Right lobe of liver (tissue), 6 donors: Measurements from ENCODE around the gene TMEM225B. TPM values are rescaled to one million over a fixed set of nuclear protein-coding genes. Genes with fewer than 3 reads are reported as not detected.

Experiments used
- ATAC-seq, 4 donors: fragments of 200-7000 bp; cut with Tn5 transposase; one replicate each; pipeline ENCODE4 v1.9.1; 2020; ENCODE audit warnings: mild to moderate bottlenecking in 4 of 4, moderate library complexity in 4 of 4
- DNase-seq, 3 donors: peaks; one replicate each; pipeline ENCODE4 v3.0.0-alpha.2; 2020
- H3K27ac ChIP-seq, 3 donors: fragments of 200-600 bp; one replicate each; pipeline ENCODE4 v1.8.0; 2022
- H3K27me3 ChIP-seq, 2 donors: fragments of 200-600 bp; one replicate each; pipeline ENCODE4 v1.8.0; 2022
- H3K36me3 ChIP-seq, 4 donors: fragments of 200-600 bp; sonication (generic) in 1 of 4; one replicate each; pipeline versions ENCODE4 v1.5.1 to v1.8.0; 2017 to 2022; ENCODE audit warnings: control low read depth in 1 of 4
- H3K4me1 ChIP-seq, 4 donors: fragments of 200-600 bp; sonication (generic) in 1 of 4; one replicate each; pipeline versions ENCODE4 v1.5.1 to v1.8.0; 2017 to 2022; ENCODE audit warnings: control low read depth in 1 of 4
- H3K4me3 ChIP-seq, 3 donors: fragments of 200-600 bp; one replicate each; pipeline ENCODE4 v1.8.0; 2022
- H3K9me3 ChIP-seq, 4 donors: fragments of 200-600 bp; sonication (generic) in 1 of 4; one replicate each; pipeline versions ENCODE4 v1.5.1 to v1.8.0; 2017 to 2022; ENCODE audit warnings: control low read depth in 1 of 4
- POLR2A ChIP-seq: fragments of 450-650 bp; IDR thresholded peaks from one replicate; pipeline ENCODE4 v1.6.1; 2017; ENCODE audit warnings: antibody characterized with exemption, mild to moderate bottlenecking
- WGBS: methylation state at CpG from one replicate; pipeline ENCODE4 v1.1.6; 2018; ENCODE audit warnings: low coverage, low lambda C conversion rate; ENCODE audit not compliant: insufficient coverage; ENCODE audit errors: missing lambda C conversion rate; 5-methylcytosine and 5-hydroxymethylcytosine counted together
- intact Hi-C, 2 donors: fragments of 100-400 bp; cut with DNase I; formaldehyde crosslinking; loops; one replicate each; pipeline versions ENCODE4 v1.11.2 to v1.14.1; 2022
- total RNA-seq, 6 experiments: library from RNA; depleted of rRNA in 2 of 6; stranded (reverse); fragments of >200 nt in 2 of 6; fragmentation: NEBNext Ultra II Directional in 3 of 6; extraction: Animal tissue kit (Norgen Biotek cat#: 25700) in 3 of 6; gene quantifications; one replicate each; pipeline versions ENCODE4 v1.1.0 to v1.2.4, GENCODE V29; 2016 to 2023
- TF ChIP-seq, protein P1 (sequence below), 4 donors: fragments of 200-600 bp in 3 of 4; fragments of 450-650 bp in 1 of 4; IDR thresholded peaks; one replicate each; pipeline versions ENCODE4 v1.5.1 to v1.8.0; 2016 to 2022; ENCODE audit warnings: antibody characterized with exemption in 4 of 4, mild to moderate bottlenecking in 2 of 4
- donor health status: DM: no; HTN: yes; CAD: no.
- donor health status: DM: no; HTN: no; CAD: no.
- donor health status: DM: no; HTN: no; CAD: no.
- donor health status: DM: no; HTN: yes; CAD: no.
- donor health status: DM: no; HTN: yes; CAD: no.

The TMEM225B gene
- total RNA-seq, 6 experiments from 2014 or later, result 0.25 to 1.4 (median 0.29) TPM; not detected in 2

DNA sequence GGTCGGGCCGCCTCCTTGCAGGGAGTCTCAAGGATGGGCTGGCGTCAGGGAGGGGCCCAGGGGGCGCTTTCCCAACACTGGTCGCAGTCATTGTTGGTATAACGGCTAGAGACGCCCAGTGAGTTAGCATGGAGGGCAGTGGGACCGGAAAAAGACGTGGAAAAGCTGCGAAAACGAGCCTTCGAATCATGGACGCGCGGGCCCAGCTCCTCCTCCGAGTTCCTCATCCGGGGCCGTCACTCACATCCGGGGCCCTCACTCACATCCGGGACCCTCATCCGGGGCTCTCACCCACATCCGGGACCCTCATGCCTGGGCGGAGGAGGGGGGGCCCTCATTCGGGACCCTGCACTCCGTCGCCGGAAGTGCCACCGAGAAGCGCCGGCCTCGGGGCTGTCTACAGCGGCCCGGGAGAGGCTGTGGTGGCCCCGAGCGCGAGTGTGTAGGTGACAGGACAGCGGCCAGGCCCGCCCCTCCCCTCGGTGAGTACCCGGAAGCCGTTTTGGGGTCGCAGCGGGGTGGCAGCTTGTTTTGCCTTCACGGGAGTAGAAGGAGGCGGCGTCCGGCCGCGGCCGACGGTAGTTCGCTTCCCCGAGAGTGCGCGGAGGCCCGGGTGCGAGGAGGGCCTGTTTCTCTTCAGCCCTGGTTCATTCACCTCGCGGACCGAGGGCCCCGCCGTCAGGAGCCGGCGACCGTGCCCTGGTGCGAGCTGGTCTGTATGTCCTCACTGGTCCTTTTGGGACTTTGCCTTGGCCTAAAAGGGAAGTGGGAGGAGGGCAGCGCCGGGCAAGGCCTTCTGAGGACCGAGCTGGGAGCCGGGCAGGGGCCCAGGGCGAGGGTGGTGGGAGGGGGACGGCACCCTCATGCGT is 39.5 kb upstream of the TMEM225B start, which contains the start of gene ZNF655:
Gene ZNF655, plus strand, starts transcription at position 337 of the 869 bp plus-strand sequence. CDS start 1,918 bp downstream, outside the sequence.
- 0% methylated on average over 10 of the region's 73 CpGs for WGBS
- intact Hi-C loops, result no loop called here
- Histone ChIP-seq H3K27ac (peak within 1 kb of the TSS; percentile 92 to 99 (median 92)), H3K9me3 (no peaks in the 10 kb centered on the region), H3K27me3 (no peaks in the 10 kb centered on the region), H3K36me3 (peaks cover 8 to 32% (median 19%) of the 10 kb centered on the region in 4 donors), H3K4me3 (peak within 1 kb of the TSS; percentile 95 to 97 (median 97)), H3K4me1 (peaks cover 0 to 18% (median 8%) of the 10 kb centered on the region in 4 donors)
- TF ChIP-seq, protein P1, sequence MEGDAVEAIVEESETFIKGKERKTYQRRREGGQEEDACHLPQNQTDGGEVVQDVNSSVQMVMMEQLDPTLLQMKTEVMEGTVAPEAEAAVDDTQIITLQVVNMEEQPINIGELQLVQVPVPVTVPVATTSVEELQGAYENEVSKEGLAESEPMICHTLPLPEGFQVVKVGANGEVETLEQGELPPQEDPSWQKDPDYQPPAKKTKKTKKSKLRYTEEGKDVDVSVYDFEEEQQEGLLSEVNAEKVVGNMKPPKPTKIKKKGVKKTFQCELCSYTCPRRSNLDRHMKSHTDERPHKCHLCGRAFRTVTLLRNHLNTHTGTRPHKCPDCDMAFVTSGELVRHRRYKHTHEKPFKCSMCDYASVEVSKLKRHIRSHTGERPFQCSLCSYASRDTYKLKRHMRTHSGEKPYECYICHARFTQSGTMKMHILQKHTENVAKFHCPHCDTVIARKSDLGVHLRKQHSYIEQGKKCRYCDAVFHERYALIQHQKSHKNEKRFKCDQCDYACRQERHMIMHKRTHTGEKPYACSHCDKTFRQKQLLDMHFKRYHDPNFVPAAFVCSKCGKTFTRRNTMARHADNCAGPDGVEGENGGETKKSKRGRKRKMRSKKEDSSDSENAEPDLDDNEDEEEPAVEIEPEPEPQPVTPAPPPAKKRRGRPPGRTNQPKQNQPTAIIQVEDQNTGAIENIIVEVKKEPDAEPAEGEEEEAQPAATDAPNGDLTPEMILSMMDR (IDR thresholded peaks at IDR 0.05), result no peak
- TF ChIP-seq POLR2A, result peak; percentile 78
- peak; percentile 85 to 93 (median 90) for ATAC-seq
- peak; percentile 85 to 87 (median 87) for DNase-seq

DNA sequence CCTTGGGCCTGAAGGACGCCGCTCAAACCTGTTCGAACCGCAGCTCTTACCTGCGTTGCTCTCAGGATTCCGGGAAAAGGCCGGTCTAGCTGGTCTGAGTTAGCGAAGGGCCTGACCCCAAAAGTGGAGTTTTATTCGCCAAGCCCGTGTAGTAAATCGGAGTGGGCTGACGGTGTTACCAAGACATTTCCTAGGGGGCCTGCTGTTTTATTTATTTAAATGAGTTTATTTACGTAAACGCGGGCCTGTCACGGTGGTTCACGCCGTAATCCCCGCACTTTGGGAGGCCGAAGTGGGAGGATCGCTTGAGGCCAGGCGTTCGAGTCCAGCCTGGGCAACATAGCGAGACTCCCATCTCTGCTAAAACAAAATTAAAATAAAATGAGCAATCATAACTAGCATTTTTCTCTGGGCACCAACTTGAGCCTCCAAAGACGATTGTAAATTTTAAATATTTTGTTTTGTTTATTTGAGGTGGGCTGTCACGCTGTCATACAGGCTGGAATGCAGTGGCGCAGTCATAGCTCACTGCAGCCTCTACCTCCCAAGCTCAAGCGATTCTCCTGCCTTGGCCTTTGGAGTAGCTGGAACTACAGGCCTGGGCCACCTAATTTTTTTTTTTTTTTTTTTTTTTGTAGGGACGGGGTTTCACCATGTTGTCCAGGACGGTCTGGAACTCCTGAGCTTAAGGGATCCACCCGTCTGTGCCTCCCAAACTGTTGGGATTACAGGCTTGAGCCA is 38.7 kb upstream of the TMEM225B start:
- TF ChIP-seq, protein P1 (IDR thresholded peaks at IDR 0.05), result no peak
- TF ChIP-seq POLR2A, result no peak
- DNase-seq, result no peak
- Histone ChIP-seq H3K9me3 (no peaks in the 10 kb centered on the region), H3K4me1 (peaks cover 0 to 18% (median 8%) of the 10 kb centered on the region in 4 donors), H3K4me3 (peak overlapping the region; percentile 95 to 97 (median 97)), H3K27me3 (no peaks in the 10 kb centered on the region), H3K36me3 (peaks cover 12 to 39% (median 23%) of the 10 kb centered on the region in 4 donors), H3K27ac (peak overlapping the region; percentile 92 to 99 (median 92))
- WGBS, result 22% methylated on average over 22 of the region's 31 CpGs
- intact Hi-C loops, result no loop called here
- no peak for ATAC-seq

DNA sequence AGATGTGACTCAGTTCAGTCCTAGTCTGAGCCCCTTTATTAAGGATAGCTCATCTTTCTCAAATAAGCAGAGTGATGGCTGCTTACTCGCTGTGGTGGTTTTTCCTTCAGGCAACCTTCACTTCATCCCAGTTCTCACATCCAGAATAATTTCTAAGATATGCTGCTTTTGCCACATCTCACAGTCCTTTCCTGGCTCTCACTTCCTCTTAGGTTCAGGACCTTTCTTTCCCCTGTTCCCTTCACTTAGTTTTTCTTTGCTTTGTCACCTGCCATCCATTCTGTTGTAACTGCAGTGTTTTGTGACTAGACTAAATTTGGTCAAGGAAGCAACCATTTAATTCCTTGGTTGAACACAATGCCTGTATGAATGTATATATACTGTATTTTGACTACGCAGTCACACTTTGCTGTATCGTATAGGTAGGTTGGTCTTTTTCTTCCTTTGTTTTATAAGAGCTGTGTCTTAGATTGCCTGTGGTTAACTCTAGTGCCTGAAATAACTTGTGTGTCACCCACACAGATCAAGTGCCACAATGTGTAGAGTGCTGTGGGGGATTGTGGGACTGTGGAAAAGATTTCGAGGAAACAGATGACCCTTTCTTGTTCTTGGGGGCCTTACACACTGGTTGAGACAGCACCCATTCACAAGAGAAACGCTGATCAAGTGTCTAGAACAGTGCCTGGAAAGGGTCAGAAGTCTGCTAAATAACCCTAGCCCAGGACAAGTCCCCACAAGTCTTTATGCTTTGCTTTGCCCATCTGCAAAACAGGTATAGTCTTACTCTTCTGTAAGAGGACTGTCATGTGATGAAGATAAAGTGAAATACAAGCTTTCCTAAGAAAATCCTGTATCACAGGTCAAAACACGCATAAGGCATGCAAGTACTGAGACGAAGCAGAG is 37.0 kb upstream of the TMEM225B start:
- WGBS, result 92% methylated on average over 5 of the region's 7 CpGs
- no peaks in the 10 kb centered on the region for H3K9me3 ChIP-seq
- H3K4me3 ChIP-seq, result no peak overlapping the region
- no peak overlapping the region for H3K27ac ChIP-seq
- H3K36me3 ChIP-seq, result peaks cover 15 to 51% (median 32%) of the 10 kb centered on the region in 4 donors
- TF ChIP-seq, protein P1 (IDR thresholded peaks at IDR 0.05), result no peak
- no peak for TF ChIP-seq POLR2A
- no peaks in the 10 kb centered on the region for H3K27me3 ChIP-seq
- ATAC-seq, result no peak
- peaks cover 0 to 18% (median 8%) of the 10 kb centered on the region in 4 donors for H3K4me1 ChIP-seq
- intact Hi-C loops, result no loop called here
- no peak for DNase-seq

DNA sequence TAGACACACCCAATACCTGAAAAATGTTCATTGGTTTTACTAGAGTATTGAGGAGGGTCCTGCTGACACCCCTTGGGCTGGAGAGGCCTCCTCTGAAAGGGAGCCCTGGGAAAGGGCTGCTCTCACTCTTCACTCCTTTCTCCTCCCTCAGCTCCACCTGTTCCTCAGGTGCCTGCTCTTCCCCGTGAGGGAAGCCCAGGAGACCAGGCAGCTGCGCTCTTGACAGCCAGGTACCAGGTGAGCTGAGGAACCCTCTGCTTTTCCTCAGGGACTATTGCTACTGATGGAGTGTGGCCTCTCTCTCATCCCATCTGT is 36.4 kb upstream of the TMEM225B start:
- H3K27ac ChIP-seq, result no peak overlapping the region
- peaks cover 0 to 18% (median 7%) of the 10 kb centered on the region in 4 donors for H3K4me1 ChIP-seq
- H3K36me3 ChIP-seq, result peaks cover 15 to 55% (median 32%) of the 10 kb centered on the region in 4 donors
- H3K27me3 ChIP-seq, result no peaks in the 10 kb centered on the region
- ATAC-seq, result no peak
- no peak overlapping the region for H3K4me3 ChIP-seq
- no peak for DNase-seq
- intact Hi-C loops, result no loop called here
- H3K9me3 ChIP-seq, result no peaks in the 10 kb centered on the region
- no peak for TF ChIP-seq POLR2A
- TF ChIP-seq, protein P1 (IDR thresholded peaks at IDR 0.05), result no peak
- 100% methylated on average over 1 of the region's 2 CpGs for WGBS
